GM12878 (cell line): Measurements from ENCODE around the gene ABCA3. TPM values are rescaled to one million over a fixed set of nuclear protein-coding genes. Genes with fewer than 3 reads are reported as not detected.

Source experiments
- ATAC-seq: fragments of 200-7000 bp; cut with Tn5 transposase; 3 replicates; pipeline ENCODE4 v1.9.1; 2020; ENCODE audit warnings: mild to moderate bottlenecking, moderate library complexity
- BruUV-seq: library from RNA; stranded (reverse); fragments of 400-500 nt; replicated peaks from 2 replicates; lab custom pipeline; 2021; lab: Mats Ljungman, UMichigan
- CTCF ChIA-PET: fragments of 300-600 bp; sonication (Branson Sonifier 250); formaldehyde crosslinking; extraction: SDS; loops from one replicate; lab custom pipeline; 2021; ENCODE audit warnings: inconsistent platforms; lab: Yijun Ruan, JAX
- POLR2A ChIA-PET: fragments of 350-600 bp; formaldehyde crosslinking; extraction: SDS; loops from one replicate; lab custom pipeline; 2021; ENCODE audit warnings: inconsistent platforms; lab: Charles Lee
- RAD21 ChIA-PET: fragments of 300-600 bp; sonication (Branson Sonifier 250); formaldehyde crosslinking; loops from one replicate; lab custom pipeline; 2023; ENCODE audit warnings: antibody characterized with exemption; ENCODE audit not compliant: unreplicated experiment; lab: Charles Lee
- SMC1A ChIA-PET: fragments of 300-600 bp; sonication (Branson Sonifier 250); formaldehyde crosslinking; loops from one replicate; lab custom pipeline; 2023; ENCODE audit not compliant: unreplicated experiment, uncharacterized antibody; lab: Charles Lee
- DNase-seq: peaks from one replicate; pipeline ENCODE4 v3.0.0-alpha.2; 2011; ENCODE audit warnings: low read depth, low spot score
- FAIRE-seq: peaks from 3 replicates; lab custom pipeline; 2011; peaks lifted over from hg19 to GRCh38; lab: Jason Lieb, UNC
- H2AFZ ChIP-seq: 2 replicates; pipeline ENCODE4 v1.6.0; 2011; ENCODE audit warnings: low read depth, low read length, control low read depth; ENCODE audit not compliant: control insufficient read depth
- H3K27ac ChIP-seq: 2 replicates; pipeline ENCODE4 v1.5.1; 2011; ENCODE audit warnings: control low read depth; ENCODE audit not compliant: control insufficient read depth, insufficient read depth
- H3K27me3 ChIP-seq, 2 experiments: replicated peaks in 1 of 2; 2 replicates each; pipeline versions ENCODE4 v1.6.0 to v1.6.1; 2011; ENCODE audit warnings: low read length in 1 of 2; ENCODE audit not compliant: control insufficient read depth in 2 of 2, insufficient read depth in 2 of 2
- H3K36me3 ChIP-seq, 2 experiments: 2 replicates each; pipeline ENCODE4 v1.5.1; 2011; ENCODE audit warnings: low read length in 1 of 2; ENCODE audit not compliant: control insufficient read depth in 2 of 2, insufficient read depth in 2 of 2
- H3K4me1 ChIP-seq: 2 replicates; pipeline ENCODE4 v1.6.1; 2011; ENCODE audit warnings: mild to moderate bottlenecking, low read length, moderate library complexity, mixed read lengths; ENCODE audit not compliant: control insufficient read depth, insufficient read depth
- H3K4me2 ChIP-seq: 2 replicates; pipeline ENCODE4 v1.6.0; 2011; ENCODE audit warnings: control low read depth; ENCODE audit not compliant: control insufficient read depth, insufficient read depth
- H3K4me3 ChIP-seq: fragments of 200-600 bp; sonication (generic); 2 replicates; pipeline ENCODE4 v1.5.1; 2016
- H3K79me2 ChIP-seq: 2 replicates; pipeline ENCODE4 v1.6.0; 2011; ENCODE audit warnings: low read length; ENCODE audit not compliant: control insufficient read depth, insufficient read depth
- H3K9ac ChIP-seq: 2 replicates; pipeline ENCODE4 v1.8.0; 2011; ENCODE audit warnings: low read length, control low read depth, mixed read lengths; ENCODE audit not compliant: control insufficient read depth, insufficient read depth
- H3K9me3 ChIP-seq: replicated peaks from 3 replicates; pipeline ENCODE4 v1.5.1; 2011; ENCODE audit warnings: mild to moderate bottlenecking, low read length; ENCODE audit not compliant: control insufficient read depth, insufficient read depth
- H4K20me1 ChIP-seq: 2 replicates; pipeline ENCODE4 v1.6.0; 2011; ENCODE audit not compliant: control insufficient read depth, insufficient read depth
- CBFB ChIP-seq: IDR thresholded peaks from 2 replicates; pipeline ENCODE4 v1.6.1; 2016; ENCODE audit warnings: antibody characterized with exemption, low read depth
- CEBPB ChIP-seq, 2 experiments: fragments of 150-350 bp in 1 of 2; IDR thresholded peaks; 2 replicates each; pipeline ENCODE4 v1.6.1; 2012 to 2014; ENCODE audit warnings: low read depth in 2 of 2, low read length in 2 of 2, borderline replicate concordance in 1 of 2, inconsistent platforms in 1 of 2
- EGR1 ChIP-seq, 2 experiments: IDR thresholded peaks; 1 replicate in 1 of 2; 2 replicates in 1 of 2; pipeline ENCODE4 v1.6.1; 2011 to 2012; ENCODE audit warnings: low read depth in 2 of 2, low read length in 2 of 2, borderline replicate concordance in 1 of 2, mild to moderate bottlenecking in 1 of 2, moderate library complexity in 1 of 2
- GATAD2B ChIP-seq: fragments of 450-650 bp; conservative IDR thresholded peaks from 2 replicates; pipeline ENCODE4 v1.6.1; 2017; ENCODE audit warnings: low read depth, mild to moderate bottlenecking, moderate library complexity
- JUND ChIP-seq: IDR thresholded peaks from 2 replicates; pipeline ENCODE4 v1.6.1; 2012; ENCODE audit warnings: low read depth, mild to moderate bottlenecking, low read length, improper control_type of control experiment, moderate library complexity
- KLF5 ChIP-seq: fragments of 450-650 bp; IDR thresholded peaks from 2 replicates; pipeline ENCODE4 v1.6.1; 2014; ENCODE audit warnings: mild to moderate bottlenecking; ENCODE audit not compliant: partially characterized antibody
- MTA2 ChIP-seq: fragments of 450-650 bp; IDR thresholded peaks from 2 replicates; pipeline ENCODE4 v1.6.1; 2016; ENCODE audit warnings: low read depth, mild to moderate bottlenecking, moderate library complexity
- NR2C2 ChIP-seq: IDR thresholded peaks from 2 replicates; pipeline ENCODE4 v1.6.1; 2011; ENCODE audit warnings: borderline replicate concordance, low read depth; ENCODE audit not compliant: control insufficient read depth, insufficient read length
- POLR2A ChIP-seq: IDR thresholded peaks from 2 replicates; pipeline ENCODE4 v1.6.1; 2011; ENCODE audit warnings: low read depth, mild to moderate bottlenecking, low read length
- SIX5 ChIP-seq: IDR thresholded peaks from 2 replicates; pipeline ENCODE4 v1.6.1; 2011; ENCODE audit warnings: mild to moderate bottlenecking, low read depth, low read length, moderate library complexity; ENCODE audit not compliant: severe bottlenecking
- SKIL ChIP-seq: fragments of 450-650 bp; IDR thresholded peaks from 2 replicates; pipeline ENCODE4 v1.6.1; 2017; ENCODE audit warnings: mild to moderate bottlenecking, low read depth, inconsistent platforms; ENCODE audit not compliant: poor library complexity, severe bottlenecking
- SUZ12 ChIP-seq: fragments of 200-600 bp; sonication (generic); IDR thresholded peaks from one replicate; pipeline ENCODE4 v1.6.1; 2018; ENCODE audit warnings: antibody characterized with exemption, mild to moderate bottlenecking; ENCODE audit not compliant: unreplicated experiment
- TAF1 ChIP-seq: IDR thresholded peaks from 2 replicates; pipeline ENCODE4 v1.6.1; 2011; ENCODE audit warnings: mild to moderate bottlenecking, low read depth, low read length, borderline replicate concordance
- TCF3 ChIP-seq: IDR thresholded peaks from 2 replicates; pipeline ENCODE4 v1.6.1; 2012; ENCODE audit warnings: low read depth, mild to moderate bottlenecking, low read length, borderline replicate concordance; ENCODE audit not compliant: insufficient read depth
- ZNF274 ChIP-seq: IDR thresholded peaks from one replicate; pipeline ENCODE4 v1.8.0; 2011; ENCODE audit not compliant: insufficient read length, insufficient read depth
- ZNF622 ChIP-seq: fragments of 450-650 bp; IDR thresholded peaks from 2 replicates; pipeline ENCODE4 v1.6.1; 2017; ENCODE audit warnings: mild to moderate bottlenecking, inconsistent platforms
- WGBS: methylation state at CpG from one replicate; pipeline ENCODE4 v1.1.6; 2016; ENCODE audit warnings: low lambda C conversion rate; ENCODE audit not compliant: insufficient replicate concordance, insufficient coverage; ENCODE audit errors: missing lambda C conversion rate; 5-methylcytosine and 5-hydroxymethylcytosine counted together
- in situ Hi-C: fragments of 300-500 bp; cut with MboI; formaldehyde crosslinking; loops from 9 replicates; pipeline ENCODE4 v1.14.3; 2018; ENCODE audit warnings: mixed read lengths
- intact Hi-C: fragments of 100-400 bp; cut with micrococcal nuclease; formaldehyde crosslinking; loops from one replicate; pipeline ENCODE4 v1.14.2; 2022; ENCODE audit not compliant: unreplicated experiment
- polyA plus RNA-seq, 11 experiments: library from polyadenylated mRNA; depleted of rRNA in 4 of 11; unstranded in 6 of 11; stranded (reverse) in 5 of 11; fragments of >200 nt; fragmentation: Nextera tagmentation in 4 of 11; fragmentation: Illumina TruSeq in 1 of 11; extraction: Ambion mirVana in 4 of 11; extraction: Trizol in 1 of 11; gene quantifications; 1 replicate in 1 of 11; 2 replicates in 10 of 11; pipeline versions ENCODE4 v1.2.1 to v1.2.3, GENCODE V29; 2011 to 2016; ENCODE audit warnings: inconsistent platforms in 2 of 11, missing spikeins in 2 of 11, low read depth in 1 of 11
- total RNA-seq, 4 experiments: library from RNA; depleted of rRNA in 3 of 4; stranded (reverse); fragments of >200 nt in 3 of 4; fragmentation: Illumina TruSeq in 1 of 4; extraction: Trizol in 1 of 4; gene quantifications; 2 replicates each; pipeline versions ENCODE4 v1.2.1 to v1.2.3, GENCODE V29; 2013 to 2021
- TF ChIP-seq, protein P1 (sequence below): IDR thresholded peaks from 2 replicates; pipeline ENCODE4 v1.6.1; 2011; ENCODE audit warnings: borderline replicate concordance, low read depth, mild to moderate bottlenecking, moderate library complexity, low read length; ENCODE audit not compliant: insufficient read depth, poor library complexity, severe bottlenecking
- TF ChIP-seq, protein P2 (sequence below): IDR thresholded peaks from 2 replicates; pipeline ENCODE4 v1.6.1; 2011; ENCODE audit warnings: low read depth, low read length, improper control_type of control experiment, borderline replicate concordance
- TF ChIP-seq, protein P3 (sequence below): fragments of 450-650 bp; IDR thresholded peaks from 2 replicates; pipeline ENCODE4 v1.6.1; 2016; ENCODE audit warnings: mild to moderate bottlenecking

The ABCA3 gene
- total and polyA plus RNA-seq, 10 of the 15 experiments (the other 5 are each of a cell fraction or from before 2014, with no cell fraction given) = 0.71 to 17.6 (median 6.7) TPM

GRCh38 chr16:2298621-2299020, 41.9 kb downstream of the ABCA3 start (continued):
- TF ChIP-seq, protein P1, sequence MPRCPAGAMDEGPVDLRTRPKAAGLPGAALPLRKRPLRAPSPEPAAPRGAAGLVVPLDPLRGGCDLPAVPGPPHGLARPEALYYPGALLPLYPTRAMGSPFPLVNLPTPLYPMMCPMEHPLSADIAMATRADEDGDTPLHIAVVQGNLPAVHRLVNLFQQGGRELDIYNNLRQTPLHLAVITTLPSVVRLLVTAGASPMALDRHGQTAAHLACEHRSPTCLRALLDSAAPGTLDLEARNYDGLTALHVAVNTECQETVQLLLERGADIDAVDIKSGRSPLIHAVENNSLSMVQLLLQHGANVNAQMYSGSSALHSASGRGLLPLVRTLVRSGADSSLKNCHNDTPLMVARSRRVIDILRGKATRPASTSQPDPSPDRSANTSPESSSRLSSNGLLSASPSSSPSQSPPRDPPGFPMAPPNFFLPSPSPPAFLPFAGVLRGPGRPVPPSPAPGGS = no peak
- no peak for TF ChIP-seq SIX5
- no peak for TF ChIP-seq MTA2
- TF ChIP-seq NR2C2 = no peak
- TF ChIP-seq, protein P2, sequence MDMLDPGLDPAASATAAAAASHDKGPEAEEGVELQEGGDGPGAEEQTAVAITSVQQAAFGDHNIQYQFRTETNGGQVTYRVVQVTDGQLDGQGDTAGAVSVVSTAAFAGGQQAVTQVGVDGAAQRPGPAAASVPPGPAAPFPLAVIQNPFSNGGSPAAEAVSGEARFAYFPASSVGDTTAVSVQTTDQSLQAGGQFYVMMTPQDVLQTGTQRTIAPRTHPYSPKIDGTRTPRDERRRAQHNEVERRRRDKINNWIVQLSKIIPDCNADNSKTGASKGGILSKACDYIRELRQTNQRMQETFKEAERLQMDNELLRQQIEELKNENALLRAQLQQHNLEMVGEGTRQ = no peak
- TF ChIP-seq, all 136 proteins: peak for 0

DNA sequence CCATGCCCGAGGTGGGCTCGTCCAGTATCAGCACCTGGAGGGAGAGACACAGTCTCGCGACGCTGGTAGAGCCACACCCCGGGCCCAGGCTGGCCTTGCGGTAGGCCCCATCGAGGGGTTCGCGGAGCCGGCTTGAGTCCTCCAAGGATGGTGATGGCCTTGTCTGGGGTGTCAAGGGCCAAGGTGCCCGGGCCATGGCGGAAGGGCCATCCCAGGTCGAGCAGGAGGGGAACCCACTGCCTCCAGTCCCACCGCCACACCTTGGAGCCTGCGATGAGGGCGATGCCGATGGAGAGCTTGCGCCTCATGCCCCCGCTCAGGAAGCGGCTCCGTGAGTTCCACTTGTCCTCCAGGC, 43.0 kb downstream of the ABCA3 start:
- Histone ChIP-seq H3K4me1 (peaks cover 10% of the 10 kb centered on the region), H3K4me3 (no peak overlapping the region), H3K79me2 (no peaks in the 10 kb centered on the region), H4K20me1 (no peaks in the 10 kb centered on the region), H3K9ac (no peak overlapping the region), H3K27me3 (no peaks in the 10 kb centered on the region), H3K9me3 (no peaks in the 10 kb centered on the region), H3K27ac (no peak overlapping the region), H3K36me3 (no peaks in the 10 kb centered on the region), H3K4me2 (no peak overlapping the region), H2AFZ (no peak overlapping the region)
- POLR2A ChIA-PET = no interaction called here
- BruUV-seq = no TSS peak
- ATAC-seq (no peak), FAIRE-seq (no peak), DNase-seq (no peak)
- RAD21 ChIA-PET = interaction anchor here (1.0 kb wide), 1 partner anchor 41 kb away, joined by 6 read pairs; no protein-coding TSS in a partner anchor
- WGBS = 93% methylated on average over 21 of the region's 22 CpGs
- in situ Hi-C loops (no loop called here), intact Hi-C loops (no loop called here)
- CTCF ChIA-PET = interaction anchor here (0.8 kb wide), 1 partner anchor 125 kb away, joined by 3 read pairs; no protein-coding TSS in a partner anchor
- SMC1A ChIA-PET = interaction anchor here (1.1 kb wide), 1 partner anchor 190 kb away, joined by 3 read pairs; no protein-coding TSS in a partner anchor
- TF ChIP-seq TAF1 (no peak), KLF5 (no peak), ZNF622 (no peak), EGR1 (IDR thresholded peaks at IDR 0.05; ENCODE audit: borderline replicate concordance in 1 of 2, low read depth in 2 of 2, low read length in 2 of 2) (no peak), POLR2A (no peak), SKIL (no peak), ZNF274 (no peak), GATAD2B (no peak), TCF3 (no peak), CBFB (no peak), SUZ12 (no peak), CEBPB (IDR thresholded peaks at IDR 0.05; ENCODE audit: borderline replicate concordance in 1 of 2, low read depth in 2 of 2, low read length in 2 of 2) (no peak), JUND (no peak)
- TF ChIP-seq, protein P3, sequence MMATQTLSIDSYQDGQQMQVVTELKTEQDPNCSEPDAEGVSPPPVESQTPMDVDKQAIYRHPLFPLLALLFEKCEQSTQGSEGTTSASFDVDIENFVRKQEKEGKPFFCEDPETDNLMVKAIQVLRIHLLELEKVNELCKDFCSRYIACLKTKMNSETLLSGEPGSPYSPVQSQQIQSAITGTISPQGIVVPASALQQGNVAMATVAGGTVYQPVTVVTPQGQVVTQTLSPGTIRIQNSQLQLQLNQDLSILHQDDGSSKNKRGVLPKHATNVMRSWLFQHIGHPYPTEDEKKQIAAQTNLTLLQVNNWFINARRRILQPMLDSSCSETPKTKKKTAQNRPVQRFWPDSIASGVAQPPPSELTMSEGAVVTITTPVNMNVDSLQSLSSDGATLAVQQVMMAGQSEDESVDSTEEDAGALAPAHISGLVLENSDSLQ = no peak
